ENCODE measurements around the gene GNAS-AS1.

The GNAS-AS1 gene

DNA sequence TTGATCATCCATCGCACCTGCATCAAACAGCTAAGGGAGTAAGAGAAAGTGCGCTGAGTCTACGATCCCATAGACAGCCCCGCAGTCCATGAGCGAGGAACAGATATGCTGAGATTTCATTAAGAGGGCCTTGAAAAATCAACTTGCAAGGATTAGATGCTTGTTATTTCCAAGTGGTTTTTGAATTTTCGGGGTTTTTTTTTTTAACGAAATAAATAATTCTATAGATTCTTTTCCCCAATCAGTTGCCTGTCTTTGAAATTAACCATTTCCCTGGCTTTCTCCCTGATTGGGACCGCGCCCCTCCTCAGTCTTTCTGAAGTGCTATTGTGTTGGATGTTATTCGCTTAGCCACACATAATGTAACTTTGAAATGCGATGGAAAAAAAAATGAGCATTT, 48.6 kb downstream of the GNAS-AS1 start:
- DNase-seq = no peak

DNA sequence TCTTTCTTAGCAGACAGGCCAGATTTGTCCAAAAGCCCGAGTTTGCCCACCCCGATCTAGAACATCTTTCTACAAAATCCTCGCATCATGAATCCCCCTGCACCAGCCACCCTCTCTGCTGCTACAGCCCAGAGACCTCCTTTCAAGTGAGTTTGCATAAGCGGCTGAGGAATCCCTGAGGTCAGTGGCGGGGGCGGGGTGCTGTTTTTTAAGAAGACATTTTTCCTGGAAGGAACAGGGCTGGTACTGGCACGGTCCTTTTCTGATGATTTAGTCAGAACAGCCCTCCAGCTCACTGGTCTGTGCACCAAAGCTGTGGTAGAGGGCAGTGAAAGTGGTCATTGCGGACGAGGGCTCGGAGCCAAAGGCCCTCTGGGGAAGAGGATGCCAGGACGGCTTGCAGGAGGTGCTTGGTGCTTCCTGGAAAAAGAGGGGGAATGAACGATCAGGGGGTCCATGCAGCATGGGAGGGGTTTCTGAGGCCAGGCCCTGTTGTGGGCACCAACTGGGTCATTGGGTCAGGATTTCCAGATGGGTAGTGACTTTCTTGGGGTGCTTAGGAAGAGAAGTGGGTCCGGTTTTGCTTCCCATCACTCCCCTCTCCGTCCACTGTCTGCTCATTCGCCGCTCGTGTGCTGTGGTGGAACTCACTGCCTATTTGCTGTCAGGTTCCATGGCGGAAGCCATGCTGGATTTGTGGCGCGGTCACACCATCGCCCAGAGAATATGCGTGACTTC, 50.4 kb downstream of the GNAS-AS1 start:
- no peak for DNase-seq

DNA sequence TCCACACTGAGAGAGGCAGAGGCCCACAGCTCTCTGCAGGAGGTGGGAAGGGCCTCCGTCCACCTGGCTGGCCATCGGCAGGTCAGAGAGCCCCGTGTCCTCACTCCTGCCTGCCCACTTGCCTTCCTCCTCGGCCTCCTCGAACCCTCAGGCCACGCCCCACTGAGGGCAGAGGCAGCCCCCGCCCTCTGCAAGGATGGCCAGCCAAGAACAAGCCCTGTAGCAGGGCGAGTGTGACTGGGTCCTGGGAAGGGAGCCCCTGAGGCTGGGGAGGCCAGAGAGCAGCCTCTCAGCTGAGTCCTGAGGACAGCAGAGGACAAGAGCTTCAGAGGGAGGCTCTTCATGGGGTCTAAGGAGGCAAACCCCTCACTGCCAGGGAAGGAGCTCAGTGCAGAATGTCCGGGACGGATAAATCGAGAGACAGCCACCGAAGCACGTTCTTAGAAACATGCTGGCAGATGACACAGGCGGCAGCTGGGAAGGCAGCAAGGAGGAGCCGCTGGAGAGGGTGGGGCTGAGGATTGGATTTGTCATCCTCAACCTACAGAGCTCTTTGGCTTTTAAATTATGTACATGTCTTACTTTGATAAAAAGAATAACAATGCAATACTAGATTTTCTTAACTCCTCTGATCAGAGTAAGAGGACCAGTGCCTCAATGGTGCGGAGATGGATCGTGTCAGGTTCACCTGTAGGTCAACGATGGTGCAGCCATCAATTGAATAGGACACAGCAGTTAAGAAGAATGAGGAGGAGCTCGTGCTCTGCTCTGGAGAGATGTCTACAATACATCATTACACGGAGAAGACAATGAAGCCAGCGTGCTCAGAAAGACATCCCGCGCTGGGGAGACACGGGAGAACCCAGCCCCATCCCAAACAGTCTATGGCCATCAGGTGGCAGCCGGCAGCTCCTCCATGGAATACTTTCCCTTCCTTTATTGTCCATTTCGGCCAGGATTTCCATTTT, 53.0 kb downstream of the GNAS-AS1 start:
- no peak for DNase-seq

DNA sequence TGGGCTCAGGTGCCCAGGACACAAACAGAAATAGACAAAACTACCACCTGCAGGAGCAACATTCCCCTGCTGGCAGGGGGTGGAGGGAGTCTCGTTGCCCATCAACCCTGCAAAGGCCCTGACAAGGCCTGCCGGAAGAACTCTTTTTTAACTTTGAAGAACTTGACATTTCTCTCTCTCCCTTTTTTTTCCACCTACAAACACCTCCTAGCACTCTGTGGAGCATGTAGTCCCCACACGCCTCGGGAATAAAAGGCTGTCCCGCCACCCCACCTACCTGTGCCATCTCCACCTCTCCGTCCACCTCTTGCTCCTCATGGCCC, 54.8 kb downstream of the GNAS-AS1 start:
- DNase-seq = no peak

DNA sequence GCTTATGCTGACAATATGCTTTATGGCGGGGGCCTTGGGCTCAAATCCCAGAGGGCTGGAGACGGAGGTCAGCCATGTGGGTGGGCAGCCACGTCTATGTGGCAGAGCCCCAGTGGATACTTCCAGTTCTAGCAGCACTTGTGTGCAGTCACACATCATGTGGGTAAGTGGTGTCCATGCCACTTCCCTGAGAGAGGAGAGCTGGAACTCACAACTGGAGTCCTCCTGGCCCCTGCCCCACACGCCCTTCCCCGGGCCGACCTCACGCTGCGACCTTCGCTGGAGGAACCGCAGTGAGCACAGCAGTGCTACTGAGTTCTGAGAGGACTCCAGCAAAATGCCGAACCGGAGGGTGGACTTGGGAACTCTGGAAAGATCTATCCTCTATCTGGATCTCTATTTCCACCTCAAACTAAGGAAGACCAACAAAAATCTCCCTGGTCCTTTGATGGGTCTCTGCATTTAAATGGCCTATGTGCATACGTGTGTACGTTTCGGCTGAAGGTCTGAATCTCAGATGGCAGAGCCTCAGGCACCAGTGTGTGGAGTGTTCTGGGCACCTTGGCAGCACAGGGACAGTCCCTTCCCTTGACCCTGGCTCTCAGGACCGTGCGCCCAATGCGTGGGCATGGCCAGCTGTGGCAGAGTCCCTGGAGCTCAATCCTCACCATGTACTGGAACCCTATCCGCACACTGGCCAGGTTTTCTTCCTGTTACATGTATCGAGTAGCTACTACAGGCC, 55.4 kb downstream of the GNAS-AS1 start:
- DNase-seq = no peak

DNA sequence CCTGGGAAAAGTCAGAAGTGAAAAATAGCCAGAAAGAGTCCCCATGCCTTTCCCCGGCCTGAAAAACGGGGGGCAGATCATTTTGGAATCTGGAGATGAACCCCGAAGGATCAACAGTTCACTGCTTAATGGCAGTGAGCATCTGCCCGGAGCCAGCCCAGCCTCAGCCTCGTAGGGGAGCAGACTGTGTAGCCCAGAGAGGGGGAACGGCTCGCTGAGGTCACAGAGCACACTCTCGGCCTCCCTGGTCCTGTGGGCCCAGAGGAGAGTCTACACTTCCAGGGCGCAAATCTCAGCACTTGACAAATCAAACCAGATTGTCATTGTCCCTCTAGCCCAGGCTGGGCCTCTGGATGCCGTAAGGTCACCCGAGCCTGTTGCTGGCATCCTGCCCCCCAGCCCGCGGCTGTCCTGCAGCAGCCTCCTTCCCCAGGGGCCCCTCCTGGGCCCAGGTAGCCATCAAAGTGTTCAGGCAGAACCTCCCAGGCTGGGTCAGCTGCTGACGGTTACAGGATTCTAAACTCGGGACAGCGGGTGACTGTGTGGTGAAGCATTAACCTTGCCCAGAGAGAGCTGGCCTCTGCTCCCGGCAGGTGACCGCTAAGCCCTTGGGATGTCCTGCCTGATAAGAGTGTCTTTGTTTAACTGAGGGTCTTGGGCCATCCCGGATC, 56.1 kb downstream of the GNAS-AS1 start:
- no peak for DNase-seq

DNA sequence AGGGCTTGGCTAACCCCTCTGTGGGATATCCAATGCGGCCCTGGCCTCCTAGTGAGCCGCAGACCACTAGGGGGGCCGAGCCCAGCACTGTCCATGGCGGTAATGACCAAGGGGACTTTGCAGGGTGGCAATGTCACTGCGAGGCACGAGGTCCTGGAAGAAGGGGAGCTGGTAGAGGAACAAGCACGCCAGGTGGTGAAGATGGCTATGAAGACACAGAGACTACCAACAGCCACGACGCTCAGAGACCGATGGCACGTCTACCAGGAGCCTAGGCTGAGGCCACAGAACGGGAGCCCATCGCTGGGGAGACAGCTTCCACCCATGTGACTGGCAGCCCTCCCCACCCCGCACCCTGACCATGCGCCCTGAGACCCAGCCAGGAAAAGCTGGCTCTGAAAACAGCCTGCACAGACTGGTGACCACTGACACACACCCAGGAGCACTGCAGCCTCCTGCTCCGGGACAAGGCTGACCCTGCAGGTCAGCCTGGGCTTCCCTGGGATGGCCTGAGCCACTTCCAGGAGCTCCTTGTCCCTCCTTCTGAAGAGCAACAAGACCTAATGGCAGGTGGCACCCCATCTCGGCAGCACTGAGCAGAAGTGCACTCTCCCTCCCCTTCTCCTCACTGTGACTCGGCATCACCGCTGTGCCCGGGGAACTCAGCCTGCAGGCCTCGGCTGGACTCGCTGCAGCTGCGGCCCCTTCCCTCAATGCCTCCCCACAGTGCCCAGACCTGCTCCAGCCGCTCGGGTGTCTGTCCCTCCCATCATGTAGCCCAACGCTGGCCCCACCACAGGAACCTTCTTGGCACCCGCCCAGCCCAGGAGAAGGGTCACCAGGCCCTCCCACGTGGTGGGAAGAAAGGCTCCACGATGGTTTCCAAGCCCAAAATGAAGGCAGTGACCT, 56.9 kb downstream of the GNAS-AS1 start:
- DNase-seq = no peak

DNA sequence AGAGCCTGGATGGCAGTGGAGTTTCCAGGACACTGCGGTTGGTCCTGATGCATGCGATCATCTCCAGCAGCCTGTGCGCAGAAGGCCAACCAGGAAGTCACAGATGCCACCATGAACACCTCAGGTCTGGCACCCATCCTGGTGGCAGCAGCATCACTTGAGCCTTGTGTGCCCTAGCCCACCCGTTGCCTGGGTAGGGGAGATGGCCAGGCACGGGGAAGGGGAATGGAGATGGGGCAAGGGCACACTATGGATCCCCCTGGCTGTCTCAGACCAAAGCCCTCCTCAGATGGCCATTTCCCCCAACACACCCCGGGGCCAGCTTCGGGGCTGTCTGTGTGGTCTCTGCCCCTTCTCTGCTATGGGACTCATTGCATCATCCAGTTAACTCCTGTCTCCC, 58.3 kb downstream of the GNAS-AS1 start:
- DNase-seq = no peak

DNA sequence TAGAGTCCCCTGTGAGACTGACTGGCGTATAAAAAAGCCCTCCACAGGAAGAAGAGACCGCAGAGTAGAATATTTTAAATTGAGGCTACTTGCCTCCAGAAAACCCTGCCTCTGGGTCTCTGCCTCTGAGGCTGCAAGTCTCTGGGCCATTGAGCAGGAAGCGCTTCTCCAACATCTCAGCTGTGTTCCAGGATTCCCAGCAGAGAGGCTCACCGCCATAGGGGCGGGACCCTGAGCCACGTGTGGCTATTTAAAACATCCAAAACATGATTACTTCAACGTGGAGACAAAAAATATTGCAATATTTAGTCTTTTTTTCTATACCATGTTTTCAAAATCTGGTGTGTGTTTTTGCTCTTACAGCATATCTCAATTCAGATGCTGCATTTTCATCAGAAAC, 59.4 kb downstream of the GNAS-AS1 start:
- no peak for DNase-seq

DNA sequence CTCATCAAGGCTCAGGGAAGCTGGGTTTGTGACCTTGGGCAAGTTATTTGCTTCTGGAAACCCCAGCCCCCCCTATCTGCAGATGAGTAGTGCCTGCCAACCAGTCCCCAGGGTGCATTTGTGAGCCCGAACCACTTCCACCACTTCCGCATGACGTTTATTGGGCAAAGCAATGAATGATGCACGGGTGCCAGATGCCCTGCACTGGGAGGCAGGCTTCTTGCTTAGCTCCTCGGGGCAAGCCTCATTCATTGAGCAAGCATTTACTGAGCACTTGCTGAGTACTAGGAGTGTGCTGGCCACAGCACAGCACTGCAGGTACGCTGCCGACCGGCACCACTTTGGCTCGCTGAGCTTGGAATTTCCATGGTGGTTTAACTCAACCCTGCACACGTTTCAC, 60.2 kb downstream of the GNAS-AS1 start:
- DNase-seq = peak; percentile 55

DNA sequence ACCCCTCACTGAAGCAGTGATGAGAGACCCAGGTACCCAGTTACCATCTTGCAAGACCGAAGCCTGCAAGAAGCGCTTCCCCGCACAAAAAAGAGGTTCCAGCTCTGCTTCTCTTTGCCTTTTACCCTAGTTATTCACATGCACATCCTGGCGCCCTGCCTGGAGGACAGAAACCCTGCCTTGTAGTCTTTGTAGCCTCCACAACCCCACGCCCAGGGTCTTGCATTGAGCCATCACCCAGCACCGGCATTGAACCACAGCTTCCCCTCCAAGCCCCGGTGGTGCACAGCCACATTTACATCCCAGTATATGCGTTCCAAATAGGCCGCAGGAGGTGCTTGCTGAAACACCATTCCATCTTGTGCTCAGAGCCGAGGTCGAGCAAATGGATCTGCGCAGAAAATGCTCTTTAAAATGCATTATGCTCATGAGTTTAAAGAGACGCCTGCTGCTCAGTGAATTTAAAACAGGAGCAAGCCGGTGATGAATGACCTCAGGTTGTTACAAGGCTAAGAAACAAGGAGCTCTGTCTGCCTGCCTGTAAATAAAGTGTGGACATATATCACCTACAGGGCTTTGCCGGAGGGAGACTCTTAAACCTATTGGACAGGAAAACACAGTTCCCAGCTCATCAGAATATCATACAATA, 61.7 kb downstream of the GNAS-AS1 start:
- DNase-seq = no peak

DNA sequence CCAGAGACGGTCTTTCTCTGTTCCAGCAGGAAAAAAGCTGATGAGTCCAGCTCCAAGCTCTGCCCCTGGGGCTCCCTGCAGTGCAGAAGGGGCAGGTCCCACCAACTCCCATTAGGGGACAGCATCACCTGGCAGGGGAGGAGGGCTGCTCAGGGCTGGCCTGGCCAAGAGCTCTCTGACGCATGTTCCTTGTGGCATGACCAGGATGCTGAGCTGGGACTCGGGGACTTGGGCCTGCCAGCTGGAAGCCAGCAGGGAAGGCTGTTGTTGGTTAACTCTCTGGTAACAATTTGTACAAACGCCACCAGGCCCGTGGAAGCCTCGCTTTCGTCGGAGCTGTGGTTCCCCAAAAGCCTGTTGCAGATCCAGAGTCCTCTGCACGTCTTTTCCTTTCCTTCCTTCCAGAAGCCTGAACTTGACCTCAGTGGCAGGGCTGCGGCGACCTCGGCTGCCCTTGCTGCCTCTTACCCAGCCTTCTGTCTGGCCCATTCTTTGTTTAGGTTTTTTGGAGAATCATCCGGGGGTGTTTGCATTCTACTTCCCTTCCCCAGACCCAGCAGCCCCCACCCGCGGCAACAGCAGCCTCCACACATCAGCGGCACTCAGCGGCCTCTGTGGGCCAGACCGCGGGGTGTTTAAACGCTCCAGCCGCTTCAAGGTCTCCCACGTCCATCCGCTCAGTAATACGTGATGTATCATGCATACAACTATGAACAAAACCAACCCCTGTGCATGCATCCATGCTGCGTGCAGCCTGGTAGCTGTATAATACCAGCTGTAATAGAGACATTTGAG, 63.3 kb downstream of the GNAS-AS1 start:
- DNase-seq = no peak

DNA sequence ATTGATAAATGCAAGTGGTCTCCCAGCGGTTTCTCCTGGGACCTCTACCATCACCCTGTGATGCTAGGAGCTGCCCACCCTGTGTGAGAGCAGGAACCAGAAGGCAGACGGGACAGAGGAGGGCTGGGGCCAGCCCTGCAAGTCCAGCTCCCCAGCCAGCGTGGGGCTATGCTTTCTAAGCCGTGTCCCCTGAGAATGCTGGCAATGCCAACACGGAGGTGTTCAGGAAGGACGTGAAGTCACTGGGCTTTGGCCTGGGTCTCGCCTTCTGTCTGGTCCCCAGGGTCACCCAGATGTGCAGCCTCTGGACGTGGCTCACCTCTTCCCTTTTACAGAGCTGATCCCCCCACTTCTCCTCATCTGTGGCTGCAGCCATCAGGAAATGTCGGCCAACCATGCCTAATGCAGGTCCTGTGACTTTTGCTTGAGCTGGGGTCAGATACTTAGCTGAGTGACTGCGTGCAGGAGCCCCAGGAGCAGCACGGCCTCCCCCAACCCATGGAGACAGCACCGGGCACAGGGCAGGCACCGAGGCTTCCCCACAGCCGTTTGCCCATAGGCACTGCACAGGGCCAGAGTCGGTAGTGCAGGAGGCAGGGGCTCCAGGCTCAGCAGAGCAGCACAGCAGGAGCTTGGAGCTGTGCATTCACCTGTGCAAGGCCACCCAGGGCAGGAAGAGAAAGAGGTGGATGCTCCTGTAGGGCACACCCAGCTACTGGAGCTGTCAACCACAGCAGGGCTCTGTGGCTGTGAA, 66.2 kb downstream of the GNAS-AS1 start:
- DNase-seq = no peak

DNA sequence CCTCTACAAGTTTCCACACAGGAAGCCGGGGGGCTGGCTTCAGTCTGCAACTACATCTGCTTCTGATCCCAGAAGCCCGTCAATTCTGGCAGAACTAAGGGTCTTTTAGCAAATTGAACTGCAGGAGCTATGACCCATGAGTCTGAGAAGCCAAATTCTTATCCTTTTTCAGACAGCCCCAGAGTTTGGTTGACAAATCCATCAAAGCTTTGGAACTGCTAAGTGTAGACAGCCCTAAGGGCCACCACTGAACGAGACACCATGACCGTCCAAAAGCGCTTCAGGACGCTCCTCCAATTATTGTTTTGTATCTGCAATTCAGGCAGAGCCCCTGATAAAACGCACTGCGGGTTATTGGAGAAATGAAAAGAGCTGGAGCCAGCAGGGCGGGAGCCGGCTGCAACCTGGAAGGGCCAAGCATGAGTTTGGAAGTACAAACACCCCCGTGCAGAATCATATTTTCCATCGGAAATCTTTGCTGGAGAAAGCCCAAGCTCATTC, 67.1 kb downstream of the GNAS-AS1 start:
- DNase-seq = no peak

DNA sequence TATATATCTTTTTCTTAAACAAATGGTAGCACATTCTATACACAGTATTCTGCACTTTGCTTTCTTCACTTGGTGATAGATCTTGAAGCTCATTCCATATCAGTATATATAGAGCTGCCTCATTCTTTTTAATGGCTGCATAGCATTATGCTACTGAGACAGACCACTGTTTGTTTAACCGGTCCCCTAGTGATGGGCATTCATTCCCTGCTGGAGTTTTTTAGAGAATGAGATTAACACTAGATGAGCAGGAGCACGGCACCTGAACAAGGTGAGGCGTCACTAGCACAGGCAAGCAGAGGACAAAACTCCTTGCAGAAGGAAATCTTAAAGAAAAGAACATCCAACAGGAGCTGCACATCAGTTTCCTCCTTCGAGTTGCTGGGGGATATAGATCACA, 69.6 kb downstream of the GNAS-AS1 start:
- DNase-seq = no peak

DNA sequence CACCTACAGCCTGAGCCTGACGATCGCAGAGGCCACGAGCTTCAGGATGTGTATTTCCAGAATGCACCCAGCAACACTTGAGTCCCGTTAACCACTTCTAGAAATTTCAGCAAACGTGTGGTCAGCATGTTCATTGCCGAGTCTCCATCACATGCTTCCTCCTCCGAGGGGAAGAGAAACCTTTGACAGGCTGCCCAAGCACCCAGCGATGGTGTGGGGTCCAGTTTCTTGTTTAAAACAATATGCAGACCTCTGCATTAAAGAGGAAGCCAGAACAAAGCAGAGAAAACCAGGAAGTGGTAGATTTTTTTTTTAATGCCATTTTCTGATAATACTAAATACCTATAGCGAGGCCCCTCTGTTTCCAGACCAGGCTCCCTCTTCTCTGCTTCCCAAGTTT, 71.9 kb downstream of the GNAS-AS1 start:
- no peak for DNase-seq

DNA sequence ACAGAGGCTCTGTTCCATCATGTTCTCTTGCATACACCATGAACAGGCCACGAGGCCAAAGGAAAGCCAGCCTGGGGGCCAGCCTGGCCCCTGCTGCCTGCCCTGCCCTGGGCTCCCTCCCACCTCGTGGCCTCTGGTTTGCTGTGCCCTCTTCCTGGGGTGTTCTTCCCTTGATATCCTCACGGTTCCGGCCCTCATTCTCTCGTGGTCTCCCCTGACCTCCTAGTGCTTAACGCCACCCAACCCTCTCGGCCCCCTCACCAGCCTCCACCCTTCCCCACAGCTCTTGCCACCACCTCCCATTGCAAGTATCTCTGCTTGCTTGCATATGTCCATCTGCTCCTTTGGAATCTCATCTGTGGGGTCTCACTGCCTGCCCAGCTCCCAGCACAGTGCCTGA, 73.0 kb downstream of the GNAS-AS1 start:
- DNase-seq = no peak

DNA sequence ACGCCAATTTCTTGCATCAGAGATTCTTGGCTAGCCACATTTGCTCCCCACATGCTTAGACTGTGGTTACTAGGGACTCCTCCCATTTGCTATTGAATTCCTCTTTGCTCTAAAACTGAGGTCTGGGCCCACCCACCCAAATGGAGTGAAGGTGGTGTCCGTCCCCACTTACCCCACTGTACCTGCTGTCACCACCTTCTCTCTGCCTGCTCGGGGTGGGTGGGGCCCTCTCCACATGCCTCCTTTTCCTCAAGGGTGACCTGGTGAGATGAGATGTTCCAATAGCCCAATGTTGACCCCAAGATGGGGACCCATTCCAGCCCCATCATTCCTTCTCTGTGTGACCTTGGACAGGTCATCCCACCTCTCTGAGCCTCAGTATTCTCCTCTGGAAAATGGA, 74.6 kb downstream of the GNAS-AS1 start:
- no peak for DNase-seq

DNA sequence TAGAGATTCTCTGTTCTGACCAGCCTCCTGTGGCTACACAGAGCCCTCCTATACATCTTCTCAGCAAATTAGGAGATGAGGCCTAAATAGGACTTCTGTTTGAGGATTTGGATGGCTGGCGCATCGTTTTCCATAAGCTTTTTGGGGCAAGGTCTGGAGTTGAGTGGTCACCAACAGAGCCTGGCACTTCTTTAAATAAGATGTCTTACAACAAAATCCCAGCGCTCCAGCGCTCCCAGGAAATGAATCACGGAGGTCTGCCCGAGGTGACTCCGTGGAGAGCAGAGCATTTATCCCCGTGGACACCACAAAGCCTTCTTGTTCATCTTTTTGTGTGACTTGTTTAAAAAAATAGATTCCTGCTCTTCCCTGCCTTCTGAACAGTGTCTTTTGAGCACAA, 75.3 kb downstream of the GNAS-AS1 start:
- DNase-seq = no peak

Data from GOT3 (cell line).